HFFc6 (cell line): Measurements from ENCODE around the gene CYTH3. TPM values are rescaled to one million over a fixed set of nuclear protein-coding genes. Genes with fewer than 3 reads are reported as not detected.
"Not testable (repeated sequence)": the region's sequence is repeated elsewhere in the genome, so short reads cannot be mapped to it uniquely, and the experiment has no call there.

ENCODE experiments used
- DNase-seq: peaks from one replicate; pipeline ENCODE4 v3.0.0-alpha.2; 2018
- H3K27ac Mint-ChIP-seq: 2 replicates; pipeline ENCODE4 v1.8.0; 2020; ENCODE audit warnings: mild to moderate bottlenecking, mixed read lengths
- H3K27me3 Mint-ChIP-seq: 2 replicates; pipeline ENCODE4 v1.8.0; 2021; ENCODE audit warnings: mild to moderate bottlenecking, moderate library complexity, mixed read lengths; ENCODE audit not compliant: insufficient read depth
- H3K36me3 Mint-ChIP-seq: 2 replicates; pipeline ENCODE4 v1.8.0; 2021; ENCODE audit warnings: low read depth, mixed read lengths
- H3K4me1 Mint-ChIP-seq: 2 replicates; pipeline ENCODE4 v1.8.0; 2020; ENCODE audit warnings: low read depth, mixed read lengths
- H3K4me3 Mint-ChIP-seq: 2 replicates; pipeline ENCODE4 v1.8.0; 2020; ENCODE audit warnings: mild to moderate bottlenecking, moderate library complexity, mixed read lengths
- H3K9me3 Mint-ChIP-seq: 2 replicates; pipeline ENCODE4 v1.8.0; 2020; ENCODE audit warnings: mild to moderate bottlenecking, mixed read lengths
- CTCF ChIP-seq: fragments of 200-600 bp; sonication (generic); IDR thresholded peaks from 2 replicates; pipeline ENCODE4 v1.5.0; 2021; ENCODE audit warnings: antibody characterized with exemption, mild to moderate bottlenecking
- total RNA-seq, 6 experiments: library from RNA; stranded (reverse); fragmentation: NEBNext Ultra II Directional; extraction: Animal tissue kit (Norgen Biotek cat#: 25700); gene quantifications; 2 replicates in 1 of 6; 3 replicates in 5 of 6; pipeline ENCODE4 v1.2.3, GENCODE V29; 2021

The CYTH3 gene
- total RNA-seq, 6 experiments from 2014 or later: 38.6 to 53.6 (median 47.9) TPM

GRCh38 chr7:6310271-6310993, 38.0 kb upstream of the CYTH3 start:
- no peak for DNase-seq
- Mint-ChIP-seq H3K4me1 (peaks cover 29% of the 10 kb centered on the region), H3K27me3 (no peaks in the 10 kb centered on the region), H3K4me3 (no peak overlapping the region), H3K36me3 (no peaks in the 10 kb centered on the region), H3K27ac (no peak overlapping the region), H3K9me3 (no peaks in the 10 kb centered on the region)
- no peak for TF ChIP-seq CTCF

- TF ChIP-seq CTCF: no peak
- Mint-ChIP-seq H3K36me3 (no peaks in the 10 kb centered on the region), H3K9me3 (no peaks in the 10 kb centered on the region), H3K4me3 (no peak overlapping the region), H3K27me3 (no peaks in the 10 kb centered on the region), H3K27ac (peak overlapping the region; percentile 38), H3K4me1 (peaks cover 36% of the 10 kb centered on the region)
- no peak for DNase-seq
Observed at GRCh38 chr7:6307762-6308161, 35.3 kb upstream of the CYTH3 start.

GRCh38 chr7:6306471-6306870, 34.0 kb upstream of the CYTH3 start:
- Mint-ChIP-seq H3K27ac (no peak overlapping the region), H3K4me3 (no peak overlapping the region; the same call in 1 of the 2 replicates), H3K27me3 (no peaks in the 10 kb centered on the region), H3K9me3 (no peaks in the 10 kb centered on the region), H3K36me3 (no peaks in the 10 kb centered on the region), H3K4me1 (peaks cover 46% of the 10 kb centered on the region)
- peak; percentile 54 for DNase-seq
- no peak for TF ChIP-seq CTCF

GRCh38 chr7:6305330-6305729, 32.9 kb upstream of the CYTH3 start:
- DNase-seq: no peak
- H3K27me3 Mint-ChIP-seq: no peaks in the 10 kb centered on the region; the same call in 1 of the 2 replicates
- TF ChIP-seq CTCF: no peak

GRCh38 chr7:6301446-6301845, 29.0 kb upstream of the CYTH3 start:
- H3K27ac Mint-ChIP-seq, DNase-seq, H3K36me3 Mint-ChIP-seq, H3K4me3 Mint-ChIP-seq, H3K9me3 Mint-ChIP-seq, H3K27me3 Mint-ChIP-seq: not testable (repeated sequence)
- peaks cover 25% of the 10 kb centered on the region for H3K4me1 Mint-ChIP-seq

More at GRCh38 chr7:6305330-6305729, 32.9 kb upstream of the CYTH3 start:
- Mint-ChIP-seq H3K36me3 (no peaks in the 10 kb centered on the region), H3K27ac (no peak overlapping the region), H3K9me3 (no peaks in the 10 kb centered on the region), H3K4me1 (peaks cover 46% of the 10 kb centered on the region), H3K4me3 (no peak overlapping the region)

GRCh38 chr7:6299774-6300173, 27.4 kb upstream of the CYTH3 start:
- no peak for DNase-seq
- TF ChIP-seq CTCF: no peak
- H3K36me3 Mint-ChIP-seq: no peaks in the 10 kb centered on the region
- no peaks in the 10 kb centered on the region; the same call in 1 of the 2 replicates for H3K27me3 Mint-ChIP-seq
- H3K9me3 Mint-ChIP-seq: no peaks in the 10 kb centered on the region
- peaks cover 14% of the 10 kb centered on the region for H3K4me1 Mint-ChIP-seq
- H3K4me3 Mint-ChIP-seq: no peak overlapping the region
- no peak overlapping the region for H3K27ac Mint-ChIP-seq
